Liver (tissue), 9 donors: ENCODE data around the gene TMEM140. TPM values are rescaled to one million over a fixed set of nuclear protein-coding genes. Genes with fewer than 3 reads are reported as not detected.

ENCODE experiments used
- DNase-seq: peaks from one replicate; pipeline ENCODE4 v3.0.0-alpha.2; 2017; ENCODE audit warnings: low spot score
- H3K27ac ChIP-seq, 2 donors: one replicate each; pipeline ENCODE4 v1.7.0; 2013; ENCODE audit warnings: inconsistent platforms in 2 of 2, low read length in 2 of 2, control low read depth in 1 of 2, low read depth in 1 of 2, mild to moderate bottlenecking in 1 of 2
- H3K27me3 ChIP-seq, 4 donors: one replicate each; pipeline versions ENCODE4 v1.6.1 to v1.7.0; 2013; ENCODE audit warnings: low read length in 3 of 4, inconsistent platforms in 1 of 4, mild to moderate bottlenecking in 1 of 4, moderate library complexity in 1 of 4; ENCODE audit not compliant: control insufficient read depth in 4 of 4, insufficient read depth in 4 of 4
- H3K36me3 ChIP-seq, 4 donors: one replicate each; pipeline versions ENCODE4 v1.6.1 to v1.7.0; 2013; ENCODE audit warnings: low read length in 3 of 4, mild to moderate bottlenecking in 3 of 4, low read depth in 1 of 4, moderate library complexity in 1 of 4; ENCODE audit not compliant: control insufficient read depth in 4 of 4, insufficient read depth in 3 of 4
- H3K4me1 ChIP-seq, 4 donors: one replicate each; pipeline versions ENCODE4 v1.6.1 to v1.7.0; 2013; ENCODE audit warnings: low read length in 3 of 4, mild to moderate bottlenecking in 3 of 4, moderate library complexity in 1 of 4; ENCODE audit not compliant: control insufficient read depth in 4 of 4, insufficient read depth in 4 of 4
- H3K4me3 ChIP-seq, 3 donors: one replicate each; pipeline versions ENCODE4 v1.6.1 to v1.7.0; 2013; ENCODE audit warnings: low read length in 3 of 3, control low read depth in 1 of 3, low read depth in 1 of 3, mild to moderate bottlenecking in 1 of 3
- H3K9ac ChIP-seq, 2 donors: one replicate each; pipeline ENCODE4 v1.7.0; 2013; ENCODE audit warnings: low read length in 2 of 2, mild to moderate bottlenecking in 2 of 2, moderate library complexity in 2 of 2, control low read depth in 1 of 2, low read depth in 1 of 2
- H3K9me3 ChIP-seq, 4 donors: one replicate each; pipeline versions ENCODE4 v1.6.1 to v1.7.0; 2013; ENCODE audit warnings: low read length in 3 of 4; ENCODE audit not compliant: control insufficient read depth in 4 of 4
- EGR1 ChIP-seq, 2 donors: IDR thresholded peaks; 2 replicates each; pipeline ENCODE4 v1.6.1; 2016 to 2018; ENCODE audit warnings: antibody characterized with exemption in 2 of 2, low read depth in 2 of 2
- GABPA ChIP-seq, 2 donors: IDR thresholded peaks in 1 of 2; conservative IDR thresholded peaks in 1 of 2; 2 replicates each; pipeline ENCODE4 v1.6.1; 2016; ENCODE audit warnings: antibody characterized with exemption in 2 of 2, mild to moderate bottlenecking in 1 of 2, moderate library complexity in 1 of 2
- HNF4G ChIP-seq: IDR thresholded peaks from 2 replicates; pipeline ENCODE4 v1.6.1; 2016; ENCODE audit warnings: antibody characterized with exemption
- JUND ChIP-seq, 2 donors: IDR thresholded peaks; 2 replicates each; pipeline ENCODE4 v1.6.1; 2016; ENCODE audit warnings: antibody characterized with exemption in 2 of 2
- NR2F2 ChIP-seq: IDR thresholded peaks from 2 replicates; pipeline ENCODE4 v1.6.1; 2016; ENCODE audit warnings: antibody characterized with exemption
- RAD21 ChIP-seq, 2 donors: IDR thresholded peaks; 2 replicates each; pipeline ENCODE4 v1.6.1; 2016; ENCODE audit warnings: antibody characterized with exemption in 2 of 2, mild to moderate bottlenecking in 2 of 2
- RXRA ChIP-seq, 2 donors: IDR thresholded peaks; 2 replicates each; pipeline ENCODE4 v1.6.1; 2017 to 2018; ENCODE audit warnings: antibody characterized with exemption in 2 of 2, mild to moderate bottlenecking in 1 of 2
- SP1 ChIP-seq: IDR thresholded peaks from 2 replicates; pipeline ENCODE4 v1.6.1; 2018; ENCODE audit warnings: antibody characterized with exemption, mild to moderate bottlenecking
- TAF1 ChIP-seq: conservative IDR thresholded peaks from 2 replicates; pipeline ENCODE4 v1.6.1; 2016; ENCODE audit warnings: antibody characterized with exemption, mild to moderate bottlenecking
- YY1 ChIP-seq: IDR thresholded peaks from 2 replicates; pipeline ENCODE4 v1.6.1; 2016; ENCODE audit warnings: antibody characterized with exemption, mild to moderate bottlenecking
- WGBS: extraction: QIAGEN DNeasy Blood & Tissue Kit; methylation state at CpG from one replicate; pipeline ENCODE4 v1.1.7; 2013; 5-methylcytosine and 5-hydroxymethylcytosine counted together
- polyA plus RNA-seq, 2 donors: library from polyadenylated mRNA; stranded (reverse) in 1 of 2; unstranded in 1 of 2; fragments of 200-250 nt in 1 of 2; fragments of >200 nt in 1 of 2; fragmentation: Nextera tagmentation in 1 of 2; extraction: Ambion mirVana in 1 of 2; gene quantifications; one replicate each; pipeline versions ENCODE4 v1.2.1 to v1.2.3, GENCODE V29; 2013 to 2015
- total RNA-seq, 2 donors: library from RNA; depleted of rRNA; stranded (reverse); fragments of >200 nt; gene quantifications; one replicate each; pipeline ENCODE4 v1.2.3, GENCODE V29; 2014
- TF ChIP-seq, protein P1 (sequence below): IDR thresholded peaks from 2 replicates; pipeline ENCODE4 v1.6.1; 2016; ENCODE audit warnings: antibody characterized with exemption
- TF ChIP-seq, protein P2 (sequence below): fragments of 150-350 bp; IDR thresholded peaks from 2 replicates; pipeline ENCODE4 v1.5.1; 2017; ENCODE audit warnings: improper control_type of control experiment, low read depth, low read length; ENCODE audit not compliant: missing input control
- TF ChIP-seq, protein P3 (sequence below): IDR thresholded peaks from 2 replicates; pipeline ENCODE4 v1.6.1; 2016; ENCODE audit warnings: antibody characterized with exemption
- donor health status: healthy.
- donor health status: healthy.
- donor health status: healthy.
- donor health status: healthy.
- donor health status: healthy.

TMEM140 gene
- total and polyA plus RNA-seq, 4 donors = 22.3 to 34.3 (median 25.9) TPM

DNA sequence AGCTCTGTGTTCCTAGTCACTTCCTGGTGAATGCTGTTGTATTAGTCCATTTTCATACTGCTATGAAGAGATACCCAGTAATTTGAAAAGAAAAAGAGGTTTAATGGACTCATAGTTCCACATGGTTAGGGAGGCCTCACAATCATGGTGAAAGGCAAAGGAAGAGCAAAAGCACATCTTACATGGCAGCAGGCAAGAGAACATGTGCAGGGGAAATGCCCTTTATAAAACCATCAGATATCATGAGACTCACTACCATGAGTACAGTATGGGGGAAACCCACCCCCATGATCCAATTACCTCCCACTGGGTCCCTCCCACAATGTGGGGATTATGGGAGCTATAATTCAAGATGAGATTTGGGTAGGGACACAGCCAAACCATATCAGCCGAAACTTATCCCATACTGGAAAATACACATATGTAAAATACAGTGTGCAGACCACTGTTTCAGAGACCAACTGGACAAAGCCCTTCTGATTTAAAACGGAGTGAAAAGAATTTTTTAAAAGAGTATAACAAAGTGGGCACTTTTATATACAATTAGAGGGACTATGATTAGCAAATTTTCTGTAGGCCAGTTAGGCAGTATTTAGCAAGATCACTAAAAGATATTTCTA lies 14.6 kb downstream of the TMEM140 start:
- 98% methylated on average over 2 of the region's 2 CpGs for WGBS
- DNase-seq = no peak
- no peaks in the 10 kb centered on the region for H3K27me3 ChIP-seq
- peaks cover 3 to 25% (median 9%) of the 10 kb centered on the region in 4 donors for H3K36me3 ChIP-seq
- no peak overlapping the region for H3K27ac ChIP-seq
- no peak overlapping the region for H3K4me3 ChIP-seq
- H3K9ac ChIP-seq = no peak overlapping the region
- no peaks in the 10 kb centered on the region for H3K9me3 ChIP-seq
- H3K4me1 ChIP-seq = peaks cover 6 to 49% (median 28%) of the 10 kb centered on the region in 4 donors
- TF ChIP-seq EGR1 (IDR thresholded peaks at IDR 0.05; ENCODE audit: low read depth in 2 of 2) = no peak
- TF ChIP-seq GABPA (IDR thresholded peaks at IDR 0.05 in 1 of 2, conservative IDR thresholded peaks at IDR 0.05 in 1 of 2) = no peak
- TF ChIP-seq TAF1 = no peak
- no peak for TF ChIP-seq YY1
- no peak for TF ChIP-seq JUND (IDR thresholded peaks at IDR 0.05)
- TF ChIP-seq, protein P1, sequence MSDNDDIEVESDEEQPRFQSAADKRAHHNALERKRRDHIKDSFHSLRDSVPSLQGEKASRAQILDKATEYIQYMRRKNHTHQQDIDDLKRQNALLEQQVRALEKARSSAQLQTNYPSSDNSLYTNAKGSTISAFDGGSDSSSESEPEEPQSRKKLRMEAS = no peak
- TF ChIP-seq, protein P2, sequence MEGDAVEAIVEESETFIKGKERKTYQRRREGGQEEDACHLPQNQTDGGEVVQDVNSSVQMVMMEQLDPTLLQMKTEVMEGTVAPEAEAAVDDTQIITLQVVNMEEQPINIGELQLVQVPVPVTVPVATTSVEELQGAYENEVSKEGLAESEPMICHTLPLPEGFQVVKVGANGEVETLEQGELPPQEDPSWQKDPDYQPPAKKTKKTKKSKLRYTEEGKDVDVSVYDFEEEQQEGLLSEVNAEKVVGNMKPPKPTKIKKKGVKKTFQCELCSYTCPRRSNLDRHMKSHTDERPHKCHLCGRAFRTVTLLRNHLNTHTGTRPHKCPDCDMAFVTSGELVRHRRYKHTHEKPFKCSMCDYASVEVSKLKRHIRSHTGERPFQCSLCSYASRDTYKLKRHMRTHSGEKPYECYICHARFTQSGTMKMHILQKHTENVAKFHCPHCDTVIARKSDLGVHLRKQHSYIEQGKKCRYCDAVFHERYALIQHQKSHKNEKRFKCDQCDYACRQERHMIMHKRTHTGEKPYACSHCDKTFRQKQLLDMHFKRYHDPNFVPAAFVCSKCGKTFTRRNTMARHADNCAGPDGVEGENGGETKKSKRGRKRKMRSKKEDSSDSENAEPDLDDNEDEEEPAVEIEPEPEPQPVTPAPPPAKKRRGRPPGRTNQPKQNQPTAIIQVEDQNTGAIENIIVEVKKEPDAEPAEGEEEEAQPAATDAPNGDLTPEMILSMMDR = no peak
- TF ChIP-seq NR2F2 = no peak
- TF ChIP-seq, protein P3, sequence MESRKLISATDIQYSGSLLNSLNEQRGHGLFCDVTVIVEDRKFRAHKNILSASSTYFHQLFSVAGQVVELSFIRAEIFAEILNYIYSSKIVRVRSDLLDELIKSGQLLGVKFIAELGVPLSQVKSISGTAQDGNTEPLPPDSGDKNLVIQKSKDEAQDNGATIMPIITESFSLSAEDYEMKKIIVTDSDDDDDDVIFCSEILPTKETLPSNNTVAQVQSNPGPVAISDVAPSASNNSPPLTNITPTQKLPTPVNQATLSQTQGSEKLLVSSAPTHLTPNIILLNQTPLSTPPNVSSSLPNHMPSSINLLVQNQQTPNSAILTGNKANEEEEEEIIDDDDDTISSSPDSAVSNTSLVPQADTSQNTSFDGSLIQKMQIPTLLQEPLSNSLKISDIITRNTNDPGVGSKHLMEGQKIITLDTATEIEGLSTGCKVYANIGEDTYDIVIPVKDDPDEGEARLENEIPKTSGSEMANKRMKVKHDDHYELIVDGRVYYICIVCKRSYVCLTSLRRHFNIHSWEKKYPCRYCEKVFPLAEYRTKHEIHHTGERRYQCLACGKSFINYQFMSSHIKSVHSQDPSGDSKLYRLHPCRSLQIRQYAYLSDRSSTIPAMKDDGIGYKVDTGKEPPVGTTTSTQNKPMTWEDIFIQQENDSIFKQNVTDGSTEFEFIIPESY = no peak
- TF ChIP-seq RAD21 (IDR thresholded peaks at IDR 0.05) = no peak
- TF ChIP-seq RXRA (IDR thresholded peaks at IDR 0.05) = no peak

DNA sequence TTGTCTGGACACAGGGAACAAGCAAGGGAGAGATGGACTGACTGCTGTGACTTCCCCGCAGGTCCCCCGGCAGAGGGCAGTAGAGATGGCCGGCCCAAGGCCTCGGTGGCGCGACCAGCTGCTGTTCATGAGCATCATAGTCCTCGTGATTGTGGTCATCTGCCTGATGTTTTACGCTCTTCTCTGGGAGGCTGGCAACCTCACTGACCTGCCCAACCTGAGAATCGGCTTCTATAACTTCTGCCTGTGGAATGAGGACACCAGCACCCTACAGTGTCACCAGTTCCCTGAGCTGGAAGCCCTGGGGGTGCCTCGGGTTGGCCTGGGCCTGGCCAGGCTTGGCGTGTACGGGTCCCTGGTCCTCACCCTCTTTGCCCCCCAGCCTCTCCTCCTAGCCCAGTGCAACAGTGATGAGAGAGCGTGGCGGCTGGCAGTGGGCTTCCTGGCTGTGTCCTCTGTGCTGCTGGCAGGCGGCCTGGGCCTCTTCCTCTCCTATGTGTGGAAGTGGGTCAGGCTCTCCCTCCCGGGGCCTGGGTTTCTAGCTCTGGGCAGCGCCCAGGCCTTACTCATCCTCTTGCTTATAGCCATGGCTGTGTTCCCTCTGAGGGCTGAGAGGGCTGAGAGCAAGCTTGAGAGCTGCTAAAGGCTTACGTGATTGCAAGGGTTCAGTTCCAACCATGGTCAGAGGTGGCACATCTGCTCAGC lies 16.6 kb downstream of the TMEM140 start:
- Histone ChIP-seq H3K36me3 (peaks cover 3 to 24% (median 10%) of the 10 kb centered on the region in 4 donors), H3K9ac (no peak overlapping the region), H3K9me3 (no peaks in the 10 kb centered on the region), H3K4me1 (peaks cover 5 to 45% (median 28%) of the 10 kb centered on the region in 4 donors), H3K27me3 (no peaks in the 10 kb centered on the region), H3K27ac (peak overlapping the region; percentile 16 to 69), H3K4me3 (no peak overlapping the region)
- no peak for TF ChIP-seq TAF1
- no peak for TF ChIP-seq RAD21 (IDR thresholded peaks at IDR 0.05)
- TF ChIP-seq NR2F2 = no peak
- TF ChIP-seq, protein P2 = peak; percentile 9
- no peak for TF ChIP-seq HNF4G
- no peak for TF ChIP-seq SP1
- 78% methylated on average over 18 of the region's 18 CpGs for WGBS
- no peak for DNase-seq
